GM21529 (cell line): Measurements from ENCODE around the gene ZDHHC8.

Experiments
- ATAC-seq: cut with Tn5 transposase; IDR thresholded peaks from one replicate; pipeline ENCODE4 v1.9.1; 2021; ENCODE audit not compliant: unreplicated experiment

ZDHHC8 gene

GRCh38 chr22:20113551-20114310 lies 17.9 kb upstream of the ZDHHC8 start:
- ATAC-seq: no peak

- ATAC-seq: no peak
These were observed 16.8 kb upstream of the ZDHHC8 start for GRCh38 chr22:20114506-20115475.

- ATAC-seq: no peak
These were observed 15.8 kb upstream of the ZDHHC8 start, which contains the start of gene RANBP1 for GRCh38 chr22:20115691-20116375. TSS of gene RANBP1 (plus strand) at chr22:20116104. CDS start at chr22:20116185, 81 bp downstream.

GRCh38 chr22:20116376-20116950 lies 15.1 kb upstream of the ZDHHC8 start:
- ATAC-seq: no peak

- ATAC-seq: peak; percentile 63
These were observed 14.5 kb upstream of the ZDHHC8 start, which contains the start of gene TRMT2A for GRCh38 chr22:20116951-20117632. TSS of gene TRMT2A (minus strand) at chr22:20117226. CDS start at chr22:20116906, 320 bp downstream.

- peak; percentile 26 for ATAC-seq
These were observed 13.8 kb upstream of the ZDHHC8 start for GRCh38 chr22:20117633-20118299.

GRCh38 chr22:20118300-20119020 lies 13.1 kb upstream of the ZDHHC8 start:
- no peak for ATAC-seq

GRCh38 chr22:20121856-20122415 lies 9.7 kb upstream of the ZDHHC8 start:
- no peak for ATAC-seq

- ATAC-seq: no peak
These were observed 8.1 kb upstream of the ZDHHC8 start for GRCh38 chr22:20123366-20124082.

- ATAC-seq: no peak
These were observed 7.4 kb upstream of the ZDHHC8 start for GRCh38 chr22:20124083-20124787.

- no peak for ATAC-seq
These were observed 6.1 kb upstream of the ZDHHC8 start for GRCh38 chr22:20125201-20126174.

- ATAC-seq: no peak
These were observed 5.1 kb upstream of the ZDHHC8 start for GRCh38 chr22:20126284-20127029.

- no peak for ATAC-seq
These were observed 4.2 kb upstream of the ZDHHC8 start for GRCh38 chr22:20127318-20127868.

GRCh38 chr22:20127869-20128618 lies 3.6 kb upstream of the ZDHHC8 start:
- no peak for ATAC-seq

- ATAC-seq: no peak
These were observed 3.0 kb upstream of the ZDHHC8 start for GRCh38 chr22:20128619-20128901.
